ENCODE measurements around the gene KRTAP5-10. TPM values are rescaled to one million over a fixed set of nuclear protein-coding genes. Genes with fewer than 3 reads are reported as not detected.
"Not testable (repeated sequence)": the region's sequence is repeated elsewhere in the genome, so short reads cannot be mapped to it uniquely, and the experiment has no call there.

KRTAP5-10 gene
- total RNA-seq, 1 donor from 2014 or later = not detected

- H3K27ac Mint-ChIP-seq; H3K36me3 Mint-ChIP-seq (ENCODE audit: low read depth); intact Hi-C loops (cut with micrococcal nuclease); DNase-seq (ENCODE audit: low spot score); H3K4me1 Mint-ChIP-seq (ENCODE audit: low read depth); H3K27me3 Mint-ChIP-seq (ENCODE audit: insufficient read depth); H3K9me3 Mint-ChIP-seq; H3K4me3 Mint-ChIP-seq: not testable (repeated sequence)
Observed at GRCh38 chr11:71614366-71614917, 49.1 kb downstream of the KRTAP5-10 start.

- H3K27me3 Mint-ChIP-seq (ENCODE audit: insufficient read depth); H3K4me3 Mint-ChIP-seq; H3K4me1 Mint-ChIP-seq (ENCODE audit: low read depth); H3K9me3 Mint-ChIP-seq; intact Hi-C loops (cut with micrococcal nuclease); H3K27ac Mint-ChIP-seq; H3K36me3 Mint-ChIP-seq (ENCODE audit: low read depth); DNase-seq (ENCODE audit: low spot score): not testable (repeated sequence)
Observed at GRCh38 chr11:71615003-71615402, 49.6 kb downstream of the KRTAP5-10 start.

Other genes starting within 250 kb of the KRTAP5-10 start
- 100 and 106 TPM in 2 replicates for gene DHCR7, start 117.2 kb upstream of the KRTAP5-10 start, total RNA-seq
- gene NADSYN1, start 112.4 kb upstream of the KRTAP5-10 start, total RNA-seq = 91.6 and 96.3 TPM in 2 replicates
- gene KRTAP5-7, start 38.3 kb upstream of the KRTAP5-10 start, total RNA-seq = 0.23 TPM in 1 of 2 replicates, not detected in the other
- gene KRTAP5-8, start 27.5 kb upstream of the KRTAP5-10 start, total RNA-seq = 0.17 TPM in 1 of 2 replicates, not detected in the other
- not detected in 2 replicates for gene KRTAP5-9, start 17.1 kb upstream of the KRTAP5-10 start, total RNA-seq
- gene KRTAP5-11, start 17.3 kb downstream of the KRTAP5-10 start, total RNA-seq = not detected in 2 replicates

Data from activated T-helper 1 cell treated with anti-CD3 and anti-CD28 coated beads, Interleukin-12 subunit alpha, Interleukin-12 subunit beta, Interleukin-2, Interleukin-4 antibody, amounts not matched to agents 30 ng/mL and 10 ng/mL and 1 ng/mL, durations not matched to agents 14 hours and 24 hours and 36 hours (primary cell).